ENCODE data around the gene MCM8.

The MCM8 gene

GRCh38 chr20:5949943-5950270 lies 545 bp upstream of the MCM8 start:
- DNase-seq: no peak

- DNase-seq: no peak
These were observed 17.0 kb downstream of the MCM8 start for GRCh38 chr20:5967469-5967868.

GRCh38 chr20:5968462-5968861 lies 18.0 kb downstream of the MCM8 start:
- DNase-seq: no peak

GRCh38 chr20:5969348-5969935 lies 19.0 kb downstream of the MCM8 start:
- DNase-seq: no peak

GRCh38 chr20:5969940-5970339 lies 19.5 kb downstream of the MCM8 start:
- DNase-seq: no peak

- DNase-seq: no peak
These were observed 19.9 kb downstream of the MCM8 start for GRCh38 chr20:5970381-5970780.

- no peak for DNase-seq
These were observed 20.8 kb downstream of the MCM8 start for GRCh38 chr20:5971203-5971602.

GRCh38 chr20:5973172-5973571 lies 22.7 kb downstream of the MCM8 start:
- no peak for DNase-seq

GRCh38 chr20:5973971-5974370 lies 23.5 kb downstream of the MCM8 start:
- DNase-seq: no peak

- no peak for DNase-seq
These were observed 24.1 kb downstream of the MCM8 start for GRCh38 chr20:5974531-5974930.

- DNase-seq: no peak
These were observed 25.3 kb downstream of the MCM8 start for GRCh38 chr20:5975778-5976177.

GRCh38 chr20:5977223-5977622 lies 26.8 kb downstream of the MCM8 start:
- DNase-seq: no peak

- no peak for DNase-seq
These were observed 27.5 kb downstream of the MCM8 start for GRCh38 chr20:5977975-5978374.

GRCh38 chr20:5979801-5980200 lies 29.3 kb downstream of the MCM8 start:
- no peak for DNase-seq

GRCh38 chr20:5980720-5981538 lies 30.5 kb downstream of the MCM8 start:
- no peak for DNase-seq

GRCh38 chr20:5987383-5987782 lies 36.9 kb downstream of the MCM8 start:
- DNase-seq: no peak

- no peak for DNase-seq
These were observed 39.1 kb downstream of the MCM8 start for GRCh38 chr20:5989539-5989938.

- no peak for DNase-seq
These were observed 40.5 kb downstream of the MCM8 start for GRCh38 chr20:5990946-5991345.

- DNase-seq: no peak
These were observed 41.4 kb downstream of the MCM8 start for GRCh38 chr20:5991623-5992441.

GRCh38 chr20:5996765-5997164 lies 46.3 kb downstream of the MCM8 start:
- DNase-seq: no peak

GRCh38 chr20:5999783-6000182 lies 49.3 kb downstream of the MCM8 start:
- DNase-seq: no peak

- no peak for DNase-seq
These were observed 50.4 kb downstream of the MCM8 start for GRCh38 chr20:6000871-6001270.

GRCh38 chr20:6006603-6006949 lies 56.1 kb downstream of the MCM8 start:
- no peak for DNase-seq

- no peak for DNase-seq
These were observed 56.7 kb downstream of the MCM8 start for GRCh38 chr20:6007094-6007528.

Measured in NCI-H2081 treated with DMSO at 0.1 percent for 48 hours (cell line).